SK-N-SH treated with all-trans-retinoic acid at 6 μM for 48 hours (cell line): ENCODE results near the gene ABCC6.
"Not testable (repeated sequence)": the region's sequence is repeated elsewhere in the genome, so short reads cannot be mapped to it uniquely, and the experiment has no call there.

Source experiments
- ATAC-seq: fragments of 200-7000 bp; cut with Tn5 transposase; 3 replicates; pipeline ENCODE4 v1.9.1; 2020; ENCODE audit warnings: mild to moderate bottlenecking, moderate library complexity
- ARNTL ChIP-seq: fragments of 450-650 bp; formaldehyde crosslinking; IDR thresholded peaks from 2 replicates; pipeline ENCODE4 v1.5.0; 2020; ENCODE audit warnings: low read depth, mild to moderate bottlenecking, moderate library complexity, borderline replicate concordance
- BACH2 ChIP-seq: fragments of 250-450 bp; sonication (Bioruptor Pico); IDR thresholded peaks from 2 replicates; pipeline ENCODE4 v1.9.0; 2021; ENCODE audit warnings: mild to moderate bottlenecking, borderline replicate concordance
- CREB5 ChIP-seq: fragments of 250-450 bp; sonication (Bioruptor Pico); IDR thresholded peaks from 2 replicates; pipeline ENCODE4 v1.5.1; 2020; ENCODE audit warnings: low read depth, mild to moderate bottlenecking, moderate library complexity
- CSDC2 ChIP-seq: fragments of 250-450 bp; sonication (Bioruptor Pico); IDR thresholded peaks from 2 replicates; pipeline ENCODE4 v1.5.0; 2020; ENCODE audit warnings: mild to moderate bottlenecking, moderate library complexity
- CSRNP3 ChIP-seq: fragments of 250-450 bp; sonication (Bioruptor Pico); IDR thresholded peaks from 2 replicates; pipeline ENCODE4 v1.5.1; 2021; ENCODE audit warnings: mild to moderate bottlenecking, moderate library complexity
- ESRRG ChIP-seq: fragments of 250-450 bp; sonication (Bioruptor Pico); IDR thresholded peaks from 2 replicates; pipeline ENCODE4 v1.6.1; 2021; ENCODE audit warnings: mild to moderate bottlenecking
- ISL1 ChIP-seq: fragments of 250-450 bp; sonication (Bioruptor Pico); IDR thresholded peaks from 2 replicates; pipeline ENCODE4 v2.1.2; 2022; ENCODE audit warnings: mild to moderate bottlenecking, moderate library complexity
- POU6F1 ChIP-seq: fragments of 250-450 bp; sonication (Bioruptor Pico); IDR thresholded peaks from 2 replicates; pipeline ENCODE4 v1.8.0; 2021; ENCODE audit warnings: low read depth, mild to moderate bottlenecking, moderate library complexity, borderline replicate concordance
- PPARA ChIP-seq: fragments of 250-450 bp; sonication (Bioruptor Pico); IDR thresholded peaks from 2 replicates; pipeline ENCODE4 v1.5.0; 2020; ENCODE audit warnings: mild to moderate bottlenecking, borderline replicate concordance
- SNAI2 ChIP-seq: fragments of 250-450 bp; sonication (Bioruptor Pico); IDR thresholded peaks from 2 replicates; pipeline ENCODE4 v1.5.0; 2020; ENCODE audit warnings: mild to moderate bottlenecking, moderate library complexity
- TCF4 ChIP-seq: fragments of 250-450 bp; sonication (Bioruptor Pico); IDR thresholded peaks from 2 replicates; pipeline ENCODE4 v1.8.0; 2021; ENCODE audit warnings: mild to moderate bottlenecking, moderate library complexity, borderline replicate concordance
- TOX ChIP-seq: fragments of 250-450 bp; sonication (Bioruptor Pico); IDR thresholded peaks from 2 replicates; pipeline ENCODE4 v1.8.0; 2021; ENCODE audit warnings: mild to moderate bottlenecking, moderate library complexity, borderline replicate concordance
- TSHZ2 ChIP-seq: fragments of 250-450 bp; sonication (Bioruptor Pico); IDR thresholded peaks from 2 replicates; pipeline ENCODE4 v1.5.0; 2020; ENCODE audit warnings: mild to moderate bottlenecking, moderate library complexity
- ZC3H10 ChIP-seq: fragments of 250-450 bp; sonication (Bioruptor Pico); IDR thresholded peaks from 2 replicates; pipeline ENCODE4 v1.5.1; 2021; ENCODE audit warnings: mild to moderate bottlenecking, moderate library complexity
- ZFP3 ChIP-seq: fragments of 250-450 bp; sonication (Bioruptor Pico); IDR thresholded peaks from 2 replicates; pipeline ENCODE4 v1.5.0; 2020; ENCODE audit warnings: mild to moderate bottlenecking, moderate library complexity
- ZFP30 ChIP-seq: fragments of 450-650 bp; formaldehyde crosslinking; IDR thresholded peaks from 2 replicates; pipeline ENCODE4 v1.5.0; 2022; ENCODE audit warnings: mild to moderate bottlenecking, moderate library complexity
- ZNF70 ChIP-seq: fragments of 450-650 bp; formaldehyde crosslinking; IDR thresholded peaks from 2 replicates; pipeline ENCODE4 v1.5.0; 2020; ENCODE audit warnings: mild to moderate bottlenecking, moderate library complexity
- ZNF8 ChIP-seq: fragments of 450-650 bp; formaldehyde crosslinking; IDR thresholded peaks from 2 replicates; pipeline ENCODE4 v1.5.0; 2020; ENCODE audit warnings: mild to moderate bottlenecking, moderate library complexity
- TF ChIP-seq, protein P1 (sequence below): fragments of 250-450 bp; sonication (Bioruptor Pico); IDR thresholded peaks from 2 replicates; pipeline ENCODE4 v1.8.0; 2020; ENCODE audit warnings: mild to moderate bottlenecking, moderate library complexity, borderline replicate concordance

The ABCC6 gene

GRCh38 chr16:16183562-16183961, 39.7 kb downstream of the ABCC6 start:
- no peak for ATAC-seq
- TF ChIP-seq ZNF70 (CRISPR knock-in tag) (no peak), ESRRG (CRISPR knock-in tag) (no peak), PPARA (no peak), ARNTL (no peak), TOX (CRISPR knock-in tag) (no peak), POU6F1 (CRISPR knock-in tag) (no peak), CREB5 (CRISPR knock-in tag) (no peak), ZNF8 (no peak), CSRNP3 (CRISPR knock-in tag) (no peak), ZC3H10 (CRISPR knock-in tag) (no peak), SNAI2 (CRISPR knock-in tag) (no peak)
- TF ChIP-seq, protein P1, sequence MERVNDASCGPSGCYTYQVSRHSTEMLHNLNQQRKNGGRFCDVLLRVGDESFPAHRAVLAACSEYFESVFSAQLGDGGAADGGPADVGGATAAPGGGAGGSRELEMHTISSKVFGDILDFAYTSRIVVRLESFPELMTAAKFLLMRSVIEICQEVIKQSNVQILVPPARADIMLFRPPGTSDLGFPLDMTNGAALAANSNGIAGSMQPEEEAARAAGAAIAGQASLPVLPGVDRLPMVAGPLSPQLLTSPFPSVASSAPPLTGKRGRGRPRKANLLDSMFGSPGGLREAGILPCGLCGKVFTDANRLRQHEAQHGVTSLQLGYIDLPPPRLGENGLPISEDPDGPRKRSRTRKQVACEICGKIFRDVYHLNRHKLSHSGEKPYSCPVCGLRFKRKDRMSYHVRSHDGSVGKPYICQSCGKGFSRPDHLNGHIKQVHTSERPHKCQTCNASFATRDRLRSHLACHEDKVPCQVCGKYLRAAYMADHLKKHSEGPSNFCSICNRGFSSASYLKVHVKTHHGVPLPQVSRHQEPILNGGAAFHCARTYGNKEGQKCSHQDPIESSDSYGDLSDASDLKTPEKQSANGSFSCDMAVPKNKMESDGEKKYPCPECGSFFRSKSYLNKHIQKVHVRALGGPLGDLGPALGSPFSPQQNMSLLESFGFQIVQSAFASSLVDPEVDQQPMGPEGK (CRISPR knock-in tag), result no peak

DNA sequence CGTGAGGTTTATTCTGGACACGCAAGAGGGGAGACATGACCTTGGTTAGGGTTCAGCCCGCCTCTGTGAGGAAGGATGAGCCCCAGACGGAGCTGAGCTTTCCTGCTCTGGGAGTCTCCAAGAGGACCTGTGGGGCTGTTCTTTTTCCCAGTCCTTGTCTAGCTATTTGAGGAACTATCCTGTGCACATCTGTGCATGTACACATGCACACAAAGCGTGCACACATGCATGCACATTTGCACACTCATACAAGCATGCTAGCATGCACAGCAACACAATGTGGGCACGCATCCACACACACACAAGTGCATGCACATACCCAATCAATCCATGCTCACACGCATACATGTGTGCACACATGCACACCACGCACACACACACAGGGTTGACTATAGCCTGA, 40.4 kb downstream of the ABCC6 start:
- TF ChIP-seq ARNTL, result no peak
- TF ChIP-seq TOX (CRISPR knock-in tag), result no peak
- TF ChIP-seq ZNF8, result no peak
- no peak for TF ChIP-seq TSHZ2 (CRISPR knock-in tag)
- no peak for TF ChIP-seq PPARA
- ATAC-seq, result no peak

DNA sequence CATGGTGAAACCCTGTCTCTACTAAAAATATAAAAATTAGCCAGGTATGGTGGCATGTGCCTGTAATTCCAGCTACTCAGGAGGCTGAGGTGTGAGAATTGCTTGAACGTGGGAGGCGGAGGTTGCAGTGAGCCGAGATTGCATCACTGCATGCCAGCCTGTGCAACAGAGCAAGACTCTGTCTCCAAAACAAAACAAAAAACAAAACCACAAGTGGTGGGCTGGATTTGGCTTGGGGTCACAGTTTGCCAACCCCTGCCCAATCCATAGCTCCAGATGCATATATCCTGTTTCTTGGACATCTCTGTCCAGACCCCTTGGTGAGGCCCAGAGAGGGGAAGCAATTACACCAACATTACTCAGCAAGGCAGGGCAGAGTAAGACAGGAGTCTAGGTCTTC, 41.5 kb downstream of the ABCC6 start:
- not testable (repeated sequence) for ATAC-seq

GRCh38 chr16:16178455-16179162, 44.7 kb downstream of the ABCC6 start:
- ATAC-seq, result no peak
- TF ChIP-seq ZNF70 (CRISPR knock-in tag) (no peak), POU6F1 (CRISPR knock-in tag) (no peak), CSDC2 (CRISPR knock-in tag) (no peak), ISL1 (CRISPR knock-in tag) (no peak), CSRNP3 (CRISPR knock-in tag) (no peak), ZFP3 (CRISPR knock-in tag) (no peak), TCF4 (no peak), PPARA (no peak), ZFP30 (CRISPR knock-in tag) (no peak), BACH2 (no peak), CREB5 (CRISPR knock-in tag) (no peak)
- TF ChIP-seq, protein P1 (CRISPR knock-in tag), result no peak
